Measurements from ENCODE around the gene TMEM181. TPM values are rescaled to one million over a fixed set of nuclear protein-coding genes. Genes with fewer than 3 reads are reported as not detected.
"Not testable (repeated sequence)": the region's sequence is repeated elsewhere in the genome, so short reads cannot be mapped to it uniquely, and the experiment has no call there.

The TMEM181 gene
- total RNA-seq, 1 experiment from 2014 or later = 24.1 TPM

DNA sequence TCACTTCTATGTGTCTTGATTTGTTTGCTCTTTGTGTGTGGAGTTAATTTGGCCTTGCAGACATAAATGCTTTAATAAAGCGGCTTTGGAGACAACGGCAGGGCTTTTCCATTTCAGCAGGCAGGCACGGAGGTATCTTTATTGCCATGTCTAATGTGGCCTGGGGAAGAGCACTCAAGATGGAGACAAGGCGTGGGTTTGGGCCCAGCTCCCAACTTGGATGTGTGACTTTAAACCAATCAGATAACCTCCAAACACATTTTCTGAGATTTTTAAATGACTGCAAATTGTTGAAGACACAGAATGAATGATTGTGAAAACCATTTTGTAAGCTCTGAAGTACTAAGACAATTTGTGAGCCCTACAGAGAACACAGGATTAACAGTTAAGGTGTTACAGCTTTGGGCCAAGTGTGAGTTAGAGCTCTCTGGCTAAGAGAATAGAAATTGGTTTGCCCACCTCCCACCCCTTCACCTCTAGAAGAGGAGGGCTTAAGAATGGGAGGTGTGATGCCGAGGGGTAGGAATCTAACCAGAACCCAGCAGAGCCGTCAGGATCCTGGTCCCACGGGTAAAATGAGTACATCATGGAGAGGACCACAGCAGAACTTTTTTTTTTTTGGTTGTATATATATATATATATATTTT lies 75.7 kb downstream of the TMEM181 start:
- DNase-seq (ENCODE audit: low read depth) = no peak

DNA sequence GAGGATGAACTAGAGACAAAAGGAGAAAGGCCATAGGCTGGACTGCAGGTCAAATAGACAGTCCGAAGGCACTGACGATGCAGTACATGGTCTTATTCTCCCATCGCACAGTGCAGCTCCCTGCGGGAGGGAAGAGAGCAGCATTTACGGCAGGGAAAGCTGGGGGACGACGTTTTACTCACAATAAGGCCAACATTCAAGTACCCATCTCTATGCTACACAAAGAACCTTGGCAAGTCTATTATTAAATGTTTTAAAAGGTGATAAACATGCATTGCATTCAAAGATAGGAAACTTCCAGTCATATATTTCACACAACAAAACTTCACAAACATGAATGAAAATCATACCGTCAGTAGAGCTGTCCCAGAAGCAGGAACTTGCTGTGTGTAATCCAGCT lies 76.9 kb downstream of the TMEM181 start:
- DNase-seq (ENCODE audit: low read depth) = no peak

DNA sequence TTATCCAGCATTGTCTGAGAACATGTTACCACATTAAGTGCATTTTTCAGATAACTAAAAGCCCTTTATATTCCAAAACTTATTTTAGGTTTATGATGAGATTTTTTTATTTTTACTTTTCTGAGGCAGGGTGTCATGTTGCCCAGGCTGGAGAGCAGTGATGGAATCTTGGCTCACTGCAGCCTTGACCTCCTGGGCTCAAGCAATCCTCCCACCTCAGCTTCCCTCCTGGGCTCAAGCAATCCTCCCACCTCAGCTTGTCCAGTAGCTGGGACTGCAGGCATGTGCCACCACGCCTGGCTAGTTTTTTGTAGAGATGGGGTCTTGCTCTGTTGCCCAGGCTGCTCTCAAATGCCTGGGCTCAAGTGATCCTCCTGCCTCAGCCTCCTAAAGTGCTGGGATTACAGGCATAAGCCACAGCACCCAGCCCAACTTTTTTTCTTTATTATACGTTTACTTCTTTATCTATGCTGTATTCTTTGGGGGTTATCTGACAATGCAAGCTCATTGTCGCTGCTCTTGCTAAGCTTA lies 78.5 kb downstream of the TMEM181 start:
- no peak for DNase-seq (ENCODE audit: low read depth)

DNA sequence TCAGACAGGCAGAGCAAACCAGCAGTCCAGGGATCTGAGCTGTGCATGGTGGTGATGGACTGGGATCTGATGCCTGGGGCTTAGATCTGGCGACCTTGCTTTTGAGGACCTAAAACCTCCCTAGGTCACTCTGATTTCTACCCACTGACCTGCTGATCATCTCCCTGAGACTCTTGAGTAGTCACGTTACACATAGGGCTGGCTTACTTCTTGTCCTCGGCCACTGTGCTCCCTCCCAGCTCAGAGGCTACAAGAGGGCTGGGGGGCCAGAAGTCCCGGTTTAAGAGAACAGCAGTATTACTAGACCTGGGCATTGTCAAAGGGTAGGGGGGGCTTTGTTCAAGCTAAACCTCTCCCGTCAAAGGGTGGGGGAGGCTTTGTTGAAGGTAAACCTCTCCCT lies 79.2 kb downstream of the TMEM181 start:
- no peak for DNase-seq (ENCODE audit: low read depth)

DNA sequence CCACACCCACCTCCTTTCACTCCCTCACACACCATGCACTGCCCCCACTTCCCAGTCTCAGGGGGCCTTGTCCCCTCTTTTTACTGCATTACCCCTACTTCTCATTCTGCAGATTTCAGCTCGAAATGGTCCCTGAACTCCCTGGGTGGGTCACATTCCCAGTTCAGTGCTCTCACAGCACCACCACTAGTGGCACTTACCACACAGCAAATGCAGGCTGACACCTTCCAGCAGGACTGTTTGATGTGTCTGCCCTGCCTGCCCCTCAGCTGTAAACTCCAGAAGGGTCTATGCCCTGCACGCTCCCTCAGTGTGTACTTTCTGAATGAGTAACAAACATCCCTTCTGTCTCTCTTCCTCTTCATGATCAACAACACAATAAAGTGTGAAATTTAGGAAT lies 80.6 kb downstream of the TMEM181 start:
- no peak for DNase-seq (ENCODE audit: low read depth)

DNA sequence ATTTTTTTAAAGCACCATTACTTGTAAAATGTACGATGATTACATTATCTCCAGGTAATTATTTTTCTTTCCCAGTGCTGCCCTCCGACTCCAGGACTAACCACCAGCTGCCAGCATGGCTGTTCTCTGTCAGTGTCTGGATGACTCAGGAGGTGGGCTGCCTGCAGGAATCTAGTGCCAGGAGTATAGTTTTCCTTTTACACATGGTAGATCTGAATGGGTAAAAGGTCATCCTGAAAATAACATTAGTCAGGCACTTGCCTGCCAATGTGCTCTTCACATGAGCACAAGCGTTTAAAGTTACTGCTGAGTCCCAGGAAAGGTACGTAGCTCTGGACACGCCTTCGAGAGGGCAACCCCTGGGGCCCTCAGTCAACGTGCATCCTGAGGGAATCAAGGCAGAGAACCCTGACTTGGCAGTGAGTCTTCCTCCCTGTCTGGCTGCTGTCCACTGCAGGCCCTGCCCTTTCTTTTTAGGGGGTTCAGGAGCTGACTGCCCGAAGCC lies 82.3 kb downstream of the TMEM181 start:
- DNase-seq (ENCODE audit: low read depth) = peak; percentile 97

DNA sequence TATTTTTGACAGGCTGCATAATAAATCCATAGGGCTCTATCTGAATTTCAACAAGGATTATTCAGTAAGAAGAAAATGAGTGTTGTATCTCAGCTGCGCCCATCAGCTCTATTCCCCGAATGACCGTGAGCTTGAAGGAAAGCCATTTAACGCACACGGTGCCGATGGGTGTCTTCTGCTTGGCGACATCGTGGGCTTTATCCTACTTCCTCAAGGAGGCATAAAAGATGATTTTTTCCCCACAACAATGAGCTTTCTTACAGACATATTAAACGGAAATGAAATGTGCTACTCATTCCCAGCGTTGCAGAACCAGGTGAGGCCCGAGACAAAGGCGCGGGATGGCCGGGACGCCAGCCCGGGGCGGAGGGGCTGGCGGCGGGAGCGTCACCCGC lies 83.9 kb downstream of the TMEM181 start:
- no peak for DNase-seq (ENCODE audit: low read depth)

DNA sequence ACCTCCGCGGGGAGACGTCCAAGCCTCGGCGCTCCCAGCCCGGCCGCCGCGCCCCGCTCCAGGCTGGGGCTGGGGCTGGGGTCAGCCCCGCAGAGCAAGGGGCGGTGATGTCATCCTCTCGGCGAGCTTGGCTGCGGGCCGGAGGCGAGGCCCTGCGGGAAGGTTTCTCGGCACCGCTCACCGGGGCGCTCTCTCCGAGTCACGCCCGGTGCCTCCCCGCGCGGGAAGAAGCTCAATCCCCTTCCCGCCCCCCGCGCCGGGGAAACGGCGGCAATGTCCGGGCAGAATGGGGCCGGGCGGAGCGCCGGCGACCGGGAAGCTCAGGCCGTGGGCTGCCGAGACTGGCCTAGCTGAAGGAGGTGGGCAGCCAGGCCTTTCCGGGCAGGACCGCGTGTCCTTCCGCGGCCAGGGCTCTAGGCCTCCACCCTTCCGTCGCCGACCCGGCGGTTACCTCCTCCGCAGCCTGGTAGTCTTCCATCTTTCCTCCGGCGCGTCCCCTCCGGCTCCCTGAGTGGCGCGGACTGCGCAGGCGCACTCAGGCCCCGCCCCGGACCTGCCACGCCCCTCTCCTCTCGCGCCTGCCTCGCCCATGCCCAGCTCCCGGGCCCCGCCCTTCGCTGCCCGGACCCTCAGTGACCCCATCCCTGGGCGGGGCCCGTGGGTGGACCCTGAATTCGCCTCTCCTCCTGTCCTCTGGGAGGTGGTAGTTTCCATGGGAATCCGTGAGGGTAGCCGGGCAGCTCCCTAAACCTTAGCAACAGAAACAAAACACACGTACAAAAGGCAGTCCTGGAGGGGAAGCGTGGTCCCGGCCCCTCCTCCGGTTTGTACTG lies 84.6 kb downstream of the TMEM181 start, which contains the start of gene DYNLT1:
DYNLT1 (minus strand) TSS at position 513 of the 833 bp plus-strand sequence; CDS start at position 478, 35 bp downstream.
- DNase-seq (ENCODE audit: low read depth) = peak; percentile 95

DNA sequence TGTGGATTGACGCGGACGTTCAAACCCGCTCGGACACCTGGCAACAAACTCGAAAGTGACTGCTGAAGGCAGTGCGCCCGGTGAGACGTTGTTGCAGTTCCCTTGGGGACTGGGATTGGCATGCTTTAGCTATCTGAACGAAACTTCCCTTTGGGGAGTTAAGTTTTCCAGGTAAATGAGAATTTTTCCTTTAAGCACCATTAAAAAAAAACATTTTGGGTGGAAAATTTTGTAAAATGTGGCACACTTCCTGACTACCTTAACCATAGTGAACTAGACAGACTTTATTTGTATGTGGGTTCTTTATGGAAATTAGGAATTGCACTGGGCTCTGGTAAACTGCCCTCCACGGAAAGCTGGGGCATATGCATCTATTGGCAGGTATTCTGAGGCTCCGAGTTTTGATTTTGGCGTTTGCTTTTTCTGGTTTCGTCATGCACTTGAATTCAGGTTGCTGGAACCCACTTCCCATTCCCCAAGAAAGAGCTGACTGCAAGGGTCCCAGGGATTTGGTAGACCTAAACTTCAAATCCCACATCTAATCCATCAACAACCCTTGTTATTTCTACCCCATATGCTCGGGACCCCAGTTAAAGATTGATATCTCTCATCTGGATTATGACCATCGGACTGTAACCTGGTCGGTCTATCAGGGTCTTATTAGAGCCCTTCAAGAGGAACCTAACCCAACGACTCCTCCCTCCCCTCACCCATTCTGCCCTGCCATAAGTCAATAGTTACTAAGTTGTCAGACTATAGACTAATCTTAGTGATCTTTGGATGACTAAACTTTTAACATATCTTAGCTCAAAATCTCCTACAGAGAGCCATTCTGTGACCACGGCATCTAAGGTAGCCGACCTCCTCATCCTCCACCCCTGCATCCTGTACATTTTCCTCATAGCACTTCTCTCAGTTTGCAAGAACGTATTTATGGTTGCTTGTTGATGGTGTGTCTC lies 85.5 kb downstream of the TMEM181 start:
- DNase-seq (ENCODE audit: low read depth) = no peak

DNA sequence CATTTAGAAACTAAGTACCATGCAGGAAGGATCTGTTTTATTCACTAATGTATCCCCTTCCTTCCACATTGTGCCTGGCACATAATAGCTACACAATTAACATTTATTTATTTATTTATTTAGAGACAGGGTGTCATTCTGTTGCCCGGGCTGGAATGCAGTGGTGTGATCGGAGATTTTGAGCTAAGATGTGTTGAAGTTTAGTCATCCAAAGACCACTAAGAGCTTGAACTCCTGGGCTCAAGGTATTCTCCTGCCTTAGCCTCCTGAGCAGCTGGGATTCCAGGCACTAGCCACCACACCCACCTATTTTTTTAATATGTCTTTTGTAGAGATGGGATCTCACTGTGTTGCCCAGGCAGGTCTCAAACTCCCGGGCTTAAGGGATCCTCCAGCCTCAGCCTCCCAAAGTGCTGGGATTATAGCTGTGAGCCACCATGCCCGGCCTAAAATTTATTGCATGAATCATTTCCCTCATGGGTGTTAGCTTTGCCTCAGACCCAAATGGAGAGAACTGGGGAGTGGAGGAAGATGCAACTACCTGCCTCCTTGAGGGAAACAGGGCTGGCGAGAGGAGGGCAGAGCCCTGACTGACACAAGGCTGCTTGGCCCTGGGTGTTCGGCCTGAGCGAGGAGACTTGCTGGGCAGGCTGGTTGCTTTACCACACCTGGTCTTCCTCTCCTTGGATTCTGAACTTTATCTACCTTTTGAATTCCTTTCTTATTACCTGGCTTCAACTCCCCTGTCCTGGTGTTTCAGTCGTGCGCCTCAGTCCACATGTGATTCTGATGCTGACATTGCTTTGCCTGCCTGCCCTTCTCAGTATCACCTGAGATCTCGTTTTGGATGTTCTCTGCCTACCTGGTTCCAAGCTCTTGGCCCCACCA lies 86.4 kb downstream of the TMEM181 start:
- DNase-seq (ENCODE audit: low read depth) = no peak

DNA sequence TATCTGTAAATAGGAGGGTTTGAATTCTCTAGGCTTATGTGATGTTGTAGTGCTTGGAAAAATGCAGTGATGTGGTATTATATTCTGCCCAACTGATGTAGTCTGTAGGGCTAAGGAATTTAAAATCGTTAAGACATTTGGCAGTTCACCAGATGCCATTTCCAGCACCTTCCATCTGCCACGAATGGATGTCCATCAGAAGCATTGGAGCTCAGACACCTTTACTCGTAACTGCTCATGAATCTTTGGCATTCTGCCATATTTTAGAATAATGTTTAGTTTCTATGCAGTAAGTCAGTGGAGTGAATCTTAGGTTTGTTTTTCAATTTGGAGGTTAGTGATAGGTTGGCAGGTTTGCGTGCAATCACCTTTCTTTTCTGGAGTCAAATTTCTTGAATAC lies 87.6 kb downstream of the TMEM181 start:
- DNase-seq (ENCODE audit: low read depth) = no peak

DNA sequence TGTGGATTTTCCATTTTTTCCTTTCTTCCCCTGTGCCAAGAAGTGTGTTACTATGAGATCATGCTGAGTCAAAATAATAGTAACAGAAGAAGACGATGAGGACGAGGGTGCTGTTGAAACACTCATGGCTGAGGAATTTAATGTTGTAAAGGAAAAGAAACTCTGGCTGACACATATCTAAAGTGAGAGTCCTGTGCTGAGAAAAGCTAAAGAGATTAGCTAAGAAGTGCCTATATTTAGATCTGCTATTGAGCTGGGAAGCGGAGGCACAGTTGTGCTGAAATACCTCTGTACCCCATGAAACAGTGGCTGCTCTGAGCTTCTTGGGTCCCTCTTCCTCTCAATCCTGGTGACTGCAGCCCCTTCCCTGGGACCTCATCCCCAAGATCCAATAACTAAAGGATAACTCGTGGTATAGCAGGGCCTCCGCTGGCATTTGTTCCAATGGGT lies 88.8 kb downstream of the TMEM181 start:
- DNase-seq (ENCODE audit: low read depth) = peak; percentile 87

DNA sequence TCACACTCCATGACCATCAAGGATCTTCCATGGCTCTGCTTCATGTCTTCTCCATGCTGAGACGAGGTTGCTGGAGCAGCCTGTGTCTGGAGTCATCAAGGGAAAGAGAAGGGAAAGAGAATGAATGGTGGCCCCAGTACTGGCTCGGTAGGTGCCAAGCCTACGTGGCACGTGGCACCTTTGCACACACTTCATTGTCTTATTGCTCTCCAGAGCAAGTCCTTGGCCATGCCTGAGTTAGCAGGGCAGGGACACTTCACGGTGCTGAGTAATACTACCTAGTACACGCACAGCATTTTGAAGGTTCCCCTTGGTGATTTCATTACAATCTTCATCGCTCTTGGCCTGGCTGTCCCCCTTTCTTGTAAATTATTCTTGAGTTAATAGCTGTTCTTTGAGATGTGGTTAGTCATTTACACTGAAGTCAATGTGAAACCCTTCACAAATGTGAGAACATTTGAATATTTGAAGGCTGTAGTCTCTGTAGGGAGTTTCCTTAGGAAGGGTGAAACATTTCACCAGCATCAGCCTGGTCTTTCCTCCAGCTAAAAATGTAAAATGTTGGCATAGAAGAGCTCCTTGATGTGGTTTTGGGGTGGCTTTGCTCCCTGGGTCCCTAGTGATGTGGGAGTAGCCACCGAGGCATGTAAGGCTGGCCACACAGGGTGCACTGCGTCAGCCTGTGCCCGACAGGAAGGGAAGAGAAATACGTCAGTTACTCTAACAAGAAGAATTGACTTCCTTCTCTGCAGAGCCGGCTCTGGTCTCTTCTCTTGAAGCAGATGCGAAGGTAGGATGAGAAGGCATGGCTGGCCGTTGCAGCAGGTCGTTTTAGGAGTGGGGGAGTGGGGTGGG lies 89.6 kb downstream of the TMEM181 start, which contains the start of gene SYTL3:
SYTL3 (plus strand) TSS at position 766 of the 855 bp plus-strand sequence. CDS start 13,215 bp downstream, outside the sequence.
- peak; percentile 80 for DNase-seq (ENCODE audit: low read depth)

DNA sequence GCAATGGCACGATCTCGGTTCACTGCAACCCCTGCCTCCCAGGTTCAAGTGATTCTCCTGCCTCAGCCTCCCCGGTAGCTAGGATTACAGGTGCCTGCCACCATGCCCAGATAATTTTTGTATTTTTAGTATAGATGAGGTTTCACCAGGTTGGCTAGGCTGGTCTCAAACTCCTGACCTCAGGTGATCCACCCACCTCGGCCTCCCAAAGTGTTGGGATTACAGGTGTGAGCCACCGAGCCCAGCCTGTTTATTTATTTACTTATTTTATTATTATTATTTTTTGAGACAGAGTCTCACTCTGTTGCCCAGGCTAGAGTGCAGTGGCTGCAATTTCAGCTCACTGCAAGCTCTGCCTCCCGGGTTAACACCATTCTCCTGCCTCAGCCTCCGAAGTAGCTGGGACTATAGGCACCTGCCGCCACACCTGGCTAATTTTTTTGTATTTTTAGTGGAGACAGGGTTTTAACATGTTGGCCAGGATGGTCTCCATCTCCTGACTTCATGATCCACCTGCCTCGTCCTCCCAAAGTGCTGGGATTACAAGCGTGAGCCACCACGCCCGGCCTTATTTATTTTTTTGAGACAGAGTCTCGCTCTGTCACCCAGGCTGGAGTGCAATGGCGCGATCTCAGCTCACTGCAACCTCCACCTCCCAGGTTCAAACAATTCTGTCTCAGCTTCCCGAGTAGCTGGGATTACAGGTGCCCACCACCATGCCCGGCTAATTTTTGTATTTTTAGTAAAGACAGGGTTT lies 92.3 kb downstream of the TMEM181 start:
- DNase-seq (ENCODE audit: low read depth) = not testable (repeated sequence)

DNA sequence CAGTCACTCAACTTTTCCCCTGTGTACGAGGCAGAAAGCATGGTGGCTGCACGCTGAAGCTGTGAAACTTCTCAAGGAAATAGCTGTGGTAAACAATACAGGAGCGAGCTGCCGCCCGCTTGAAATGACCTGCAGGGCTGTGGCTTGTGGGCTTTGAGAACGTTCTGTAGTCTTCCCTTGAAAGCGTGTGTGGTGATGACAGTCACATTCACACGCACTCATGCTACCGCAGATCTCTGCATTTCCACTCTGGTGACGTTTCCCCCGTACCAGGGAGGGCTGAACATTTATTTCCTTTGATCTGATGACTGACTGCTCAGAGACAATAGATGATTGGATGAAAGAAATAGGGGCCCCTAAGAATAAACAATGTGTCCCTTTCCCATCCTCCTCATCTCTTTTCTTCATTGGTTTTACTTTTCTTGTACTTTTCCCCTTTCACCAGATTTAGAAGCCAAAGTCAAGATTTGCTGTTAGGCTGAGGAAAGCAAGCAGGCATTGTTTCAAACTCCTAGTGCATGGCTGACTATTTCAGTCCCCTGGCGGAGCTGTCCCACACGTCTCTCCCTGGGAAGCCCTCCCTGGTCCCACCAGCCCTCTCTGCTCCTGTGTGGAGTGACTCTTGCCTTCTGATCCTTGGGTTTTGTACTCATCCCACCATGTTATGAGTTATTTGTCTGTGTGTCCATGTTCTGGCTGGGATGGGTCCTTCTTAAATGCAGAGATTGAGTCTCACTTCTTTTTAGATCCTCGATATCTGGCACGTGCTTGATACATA lies 93.9 kb downstream of the TMEM181 start:
- DNase-seq (ENCODE audit: low read depth) = no peak

DNA sequence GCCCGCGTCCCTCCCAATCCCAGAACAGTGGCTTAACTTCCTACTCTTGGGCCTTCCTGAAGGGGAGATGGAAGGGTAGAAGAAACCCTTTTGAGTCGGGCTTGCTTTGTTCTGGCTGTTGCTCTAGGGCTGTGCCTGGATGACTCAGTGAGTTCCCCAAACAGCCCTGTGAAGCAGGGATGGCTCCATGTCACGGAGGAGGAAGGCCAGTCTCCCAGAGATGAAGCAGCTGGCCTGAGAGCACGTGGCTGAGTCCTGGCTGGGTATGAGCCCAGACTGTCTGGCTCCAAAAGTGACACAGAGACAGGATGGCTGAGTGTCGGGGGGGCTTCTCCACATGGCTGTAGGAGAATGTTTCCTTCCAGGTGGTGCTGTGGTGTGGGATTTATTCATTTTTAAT lies 94.6 kb downstream of the TMEM181 start:
- DNase-seq (ENCODE audit: low read depth) = peak; percentile 56

DNA sequence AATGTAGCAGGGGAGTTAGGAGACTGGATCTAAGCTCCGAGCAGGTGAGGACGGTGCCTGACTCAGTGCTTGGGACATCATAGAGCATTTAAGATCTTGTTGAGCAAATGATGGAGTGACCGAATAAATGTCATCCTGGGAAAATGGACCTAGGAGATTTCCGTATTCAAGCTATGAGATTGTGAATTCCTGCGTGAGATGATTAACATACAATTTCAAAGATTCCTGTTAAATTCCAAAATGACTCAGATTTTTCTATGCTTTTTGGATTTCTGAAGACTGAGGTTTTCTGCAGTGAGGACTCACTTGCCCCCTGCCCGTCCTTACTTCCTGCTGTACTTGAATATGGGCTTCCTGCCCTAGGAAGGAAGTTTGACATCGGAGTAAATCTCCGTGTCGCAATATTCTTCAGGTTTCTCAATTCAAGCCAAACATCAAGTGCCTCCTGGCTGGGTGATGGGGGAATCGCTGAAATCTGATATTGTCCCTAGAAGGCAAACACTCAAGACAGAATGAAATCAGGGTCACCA lies 95.1 kb downstream of the TMEM181 start:
- DNase-seq (ENCODE audit: low read depth) = peak; percentile 64

Data from HT1080 (cell line).